Measurements from ENCODE around the gene GINS1.

DNA sequence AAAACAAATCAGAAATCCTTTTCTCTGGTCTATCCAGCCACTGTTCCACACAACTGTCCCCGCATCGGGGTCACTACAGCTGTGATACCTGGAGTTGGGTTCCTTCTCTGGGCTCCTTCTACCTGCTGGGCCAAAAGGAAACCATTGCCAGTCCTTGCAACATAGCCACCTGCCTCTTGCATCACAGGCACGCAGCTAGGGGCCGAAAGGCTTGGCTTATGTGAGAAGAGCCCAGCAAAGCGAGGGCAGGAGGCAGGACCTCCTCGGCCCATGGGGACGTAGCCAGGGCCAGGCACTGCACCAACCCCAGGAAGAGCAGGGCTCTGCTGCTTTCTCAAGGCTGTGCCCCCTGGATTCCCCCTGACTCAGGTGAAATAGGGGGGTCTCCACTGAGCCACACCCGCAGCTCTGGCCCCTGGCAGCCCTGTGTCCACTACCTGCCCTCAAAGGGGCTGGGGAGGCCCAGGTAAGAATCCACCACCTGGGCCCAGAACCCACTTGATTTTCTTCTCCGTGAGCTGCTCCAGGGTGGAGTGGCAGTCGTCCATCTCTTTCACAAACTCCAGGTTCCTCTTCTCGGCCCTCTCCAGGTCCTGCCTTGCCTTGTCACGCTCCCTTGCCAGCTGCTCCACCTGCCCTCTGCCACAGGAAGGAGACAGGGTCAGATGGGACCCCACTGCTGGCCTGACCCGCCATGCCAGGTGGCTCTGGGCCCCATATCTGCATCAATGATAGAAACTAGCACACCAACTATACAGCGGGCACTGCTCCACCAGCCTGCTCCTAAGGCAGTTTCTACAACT is 88.9 kb downstream of the GINS1 start:
- TF ChIP-seq CTCF (IDR thresholded peaks at IDR 0.05; ENCODE audit: low read length) (no peak), EZH2 (IDR thresholded peaks at IDR 0.05; ENCODE audit: borderline replicate concordance, low read length) (no peak)
